ENCODE measurements around the gene RECQL. TPM values are rescaled to one million over a fixed set of nuclear protein-coding genes. Genes with fewer than 3 reads are reported as not detected.

Gene RECQL
- total and polyA plus RNA-seq, 2 of the 8 experiments (the other 6 are each of a cell fraction or from before 2014, with no cell fraction given): 8.1 to 40.3 TPM

DNA sequence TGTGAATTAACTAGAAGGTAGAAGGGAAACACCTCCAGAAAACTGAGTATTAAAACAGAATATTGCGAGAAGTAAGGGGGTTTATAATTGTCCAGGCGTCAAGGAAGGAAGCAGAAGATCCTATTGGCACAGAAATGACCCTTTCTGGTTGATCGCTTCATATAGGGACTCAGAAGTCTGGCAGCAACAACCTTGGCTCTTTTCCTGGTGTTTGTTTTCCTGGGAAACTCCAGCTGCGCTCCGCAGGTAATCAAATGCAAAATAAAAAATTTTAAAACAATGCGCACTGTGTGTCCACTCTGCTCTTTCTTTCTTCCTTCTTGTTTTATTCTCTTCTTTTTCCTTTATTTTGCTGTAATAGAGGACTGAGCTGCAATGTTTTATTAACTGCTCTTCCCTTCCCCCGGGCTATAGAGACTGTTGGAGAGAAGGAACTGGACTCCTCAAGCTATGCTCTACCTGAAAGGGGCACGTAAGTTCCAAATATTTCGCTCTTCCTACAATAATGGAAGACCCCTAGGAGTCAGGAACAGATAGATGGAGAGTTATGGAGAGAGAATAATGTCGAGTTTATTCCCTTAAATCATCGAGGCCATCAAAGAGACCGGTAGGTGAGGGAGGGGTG is 25.4 kb upstream of the RECQL start:
- no peak for DNase-seq (ENCODE audit: low read depth in 1 of 2, low spot score in 2 of 2)
- Histone ChIP-seq H2BK20ac (ENCODE audit: low read length) (no peak overlapping the region), H4K5ac (ENCODE audit: insufficient read length, low read depth, low read length) (no peak overlapping the region), H3K4ac (replicated peaks; ENCODE audit: insufficient read length, low read depth, low read length) (no peak overlapping the region), H4K91ac (replicated peaks; ENCODE audit: insufficient read length, low read length) (no peak overlapping the region), H3K4me2 (ENCODE audit: insufficient read depth in 1 of 2, low read depth in 2 of 2, low read length in 2 of 2) (peak overlapping the region; percentile 67 to 86), H2AFZ (ENCODE audit: low read length) (peak overlapping the region; percentile 54), H3K79me2 (ENCODE audit: control insufficient read depth in 1 of 2, insufficient read depth in 2 of 2, low read length in 2 of 2) (no peaks in the 10 kb centered on the region), H3K23me2 (ENCODE audit: low read depth, low read length) (peaks cover 6% of the 10 kb centered on the region; the same call in 1 of the 2 replicates), H4K8ac (ENCODE audit: extremely low read depth, insufficient read depth, low read length) (no peak overlapping the region), H4K20me1 (replicated peaks in 1 of 2; ENCODE audit: control insufficient read depth in 1 of 2, insufficient read depth in 2 of 2, low read length in 2 of 2) (no peaks in the 10 kb centered on the region), H3K36me3 (ENCODE audit: control insufficient read depth in 2 of 4, insufficient read depth in 4 of 4, low read length in 3 of 4) (no peaks in the 10 kb centered on the region), H3K27me3 (replicated peaks in 1 of 4; ENCODE audit: control insufficient read depth in 3 of 4, extremely low read depth in 1 of 4, insufficient read depth in 3 of 4, low read length in 3 of 4) (peaks cover 0 to 16% (median 9%) of the 10 kb centered on the region in 4 experiments; a peak in 5 of 7 replicates), H3K23ac (ENCODE audit: insufficient read length) (no peak overlapping the region), H3K79me1 (ENCODE audit: low read depth, low read length) (no peaks in the 10 kb centered on the region), H3K27ac (ENCODE audit: low read depth, low read length) (no peak overlapping the region), H3K9me3 (ENCODE audit: insufficient read depth in 2 of 2, low read depth in 1 of 2, low read length in 1 of 2) (no peaks in the 10 kb centered on the region), H2BK120ac (replicated peaks; ENCODE audit: low read depth, low read length) (no peak overlapping the region), H2BK12ac (ENCODE audit: low read depth, low read length) (no peak overlapping the region), H3K4me3 (ENCODE audit: extremely low read depth in 1 of 4, insufficient read depth in 2 of 4, low read depth in 3 of 4, low read length in 4 of 4) (peak overlapping the region; percentile 51 to 75 (median 62)), H2AK5ac (ENCODE audit: low read depth, low read length) (no peak overlapping the region), H3K56ac (replicated peaks; ENCODE audit: insufficient read length, low read depth, low read length) (no peak overlapping the region), H3K14ac (ENCODE audit: insufficient read length) (no peak overlapping the region), H2BK5ac (ENCODE audit: low read depth, low read length) (no peak overlapping the region), H3K18ac (ENCODE audit: extremely low read depth, low read length) (no peak overlapping the region), H3K9ac (replicated peaks in 1 of 4; ENCODE audit: extremely low read depth in 1 of 4, low read depth in 3 of 4, low read length in 3 of 4) (peak overlapping the region in 2 of 4 experiments; percentile 25 to 30; a peak in 4 of 7 replicates), H3K4me1 (replicated peaks in 1 of 4; ENCODE audit: control insufficient read depth in 3 of 4, insufficient read depth in 4 of 4, low read length in 3 of 4) (peaks cover 0 to 4% (median 0%) of the 10 kb centered on the region in 4 experiments; a peak in 1 of 7 replicates), H2BK15ac (ENCODE audit: low read length) (no peak overlapping the region)
- ChIA-PET CTCF (ENCODE audit: partially characterized antibody) (no interaction called here), POLR2A (ENCODE audit: partially characterized antibody) (interaction anchor here (0.8 to 2.8 kb wide), 10 partner anchors 10 to 131 kb away, joined by 3 to 18 read pairs (median 4); partner anchors contain the start of genes GOLT1B, LDHB and RECQL)
- no peak for FAIRE-seq
- 39% methylated on average over 12 of the region's 12 CpGs; no CpG with 5 or more reads in 1 of the 2 experiments for WGBS, 2 experiments (ENCODE audit: extremely low coverage in 1 of 2, insufficient coverage in 1 of 2, insufficient read length in 1 of 2, insufficient replicate concordance in 2 of 2, low coverage in 1 of 2, low lambda C conversion rate in 2 of 2, missing lambda C conversion rate in 1 of 2)
- TF ChIP-seq JUND (IDR thresholded peaks at IDR 0.05; ENCODE audit: low read length) (no peak), EP300 (IDR thresholded peaks at IDR 0.05; ENCODE audit: borderline replicate concordance in 1 of 2, low read depth in 2 of 2, low read length in 2 of 2) (no peak), HDAC2 (IDR thresholded peaks at IDR 0.05; ENCODE audit: borderline replicate concordance in 1 of 2, low read depth in 2 of 2, low read length in 2 of 2) (no peak), RNF2 (IDR thresholded peaks at IDR 0.05; ENCODE audit: borderline replicate concordance, low read depth, low read length, missing control alignments, poor library complexity, severe bottlenecking) (no peak), CHD1 (IDR thresholded peaks at IDR 0.05; ENCODE audit: low read depth, low read length) (no peak), SIX5 (IDR thresholded peaks at IDR 0.05; ENCODE audit: low read depth, low read length) (no peak), KDM5A (IDR thresholded peaks at IDR 0.05; ENCODE audit: low read length) (no peak), GABPA (IDR thresholded peaks at IDR 0.05; ENCODE audit: borderline replicate concordance, insufficient read depth, low read length) (no peak), ASH2L (IDR thresholded peaks at IDR 0.05; ENCODE audit: low read length) (no peak), CBX5 (IDR thresholded peaks at IDR 0.05; ENCODE audit: low read depth, low read length) (no peak)
- TF ChIP-seq, protein P1, sequence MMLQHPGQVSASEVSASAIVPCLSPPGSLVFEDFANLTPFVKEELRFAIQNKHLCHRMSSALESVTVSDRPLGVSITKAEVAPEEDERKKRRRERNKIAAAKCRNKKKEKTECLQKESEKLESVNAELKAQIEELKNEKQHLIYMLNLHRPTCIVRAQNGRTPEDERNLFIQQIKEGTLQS (IDR thresholded peaks at IDR 0.05; ENCODE audit: insufficient read depth, low read depth, low read length): no peak

Measured in H1 (cell line).